Activated CD4-positive, alpha-beta T cell treated with anti-CD3 and anti-CD28 coated beads for 1 hour (primary cell): ENCODE measurements around the gene TMEM156.

Experiments used
- DNase-seq: peaks from one replicate; pipeline ENCODE4 v3.0.0-alpha.2; 2020

Gene TMEM156

GRCh38 chr4:38920677-38921076, 111.5 kb downstream of the TMEM156 start:
- no peak for DNase-seq

- DNase-seq, result no peak
Observed at GRCh38 chr4:38920186-38920585, 112.0 kb downstream of the TMEM156 start.

GRCh38 chr4:38919494-38919893, 112.7 kb downstream of the TMEM156 start:
- no peak for DNase-seq

- DNase-seq, result no peak
Observed at GRCh38 chr4:38917481-38918025, 114.7 kb downstream of the TMEM156 start.
